Fibroblast of lung (primary cell): ENCODE measurements around the gene AP3D1. TPM values are rescaled to one million over a fixed set of nuclear protein-coding genes. Genes with fewer than 3 reads are reported as not detected.

Experiments used
- DNase-seq, 2 donors: peaks; one replicate each; pipeline versions ENCODE4 v3.0.0 to v3.0.0-alpha.2; 2010; ENCODE audit warnings: low read depth in 2 of 2
- H2AFZ ChIP-seq: 2 replicates; pipeline ENCODE4 v1.5.1; 2012; ENCODE audit warnings: low read length, control low read depth, inconsistent platforms
- H3K27ac ChIP-seq: 2 replicates; pipeline ENCODE4 v1.5.1; 2011; ENCODE audit warnings: low read length, control low read depth; ENCODE audit not compliant: insufficient read depth
- H3K27me3 ChIP-seq: 2 replicates; pipeline ENCODE4 v1.5.1; 2011; ENCODE audit warnings: mild to moderate bottlenecking, low read length; ENCODE audit not compliant: control insufficient read depth, insufficient read depth
- H3K36me3 ChIP-seq: 2 replicates; pipeline ENCODE4 v1.5.1; 2011; ENCODE audit warnings: low read length; ENCODE audit not compliant: control insufficient read depth, insufficient read depth
- H3K4me1 ChIP-seq: 2 replicates; pipeline ENCODE4 v1.5.1; 2011; ENCODE audit warnings: low read length; ENCODE audit not compliant: control insufficient read depth, insufficient read depth; ENCODE audit errors: extremely low read depth
- H3K4me2 ChIP-seq: 2 replicates; pipeline ENCODE4 v1.5.1; 2011; ENCODE audit warnings: low read length, control low read depth; ENCODE audit not compliant: insufficient read depth; ENCODE audit errors: extremely low read depth
- H3K4me3 ChIP-seq, 4 experiments: fragments of 200-600 bp in 1 of 4; sonication (generic) in 1 of 4; replicated peaks in 1 of 4; 2 replicates each; pipeline ENCODE4 v1.5.1; 2011 to 2016; ENCODE audit warnings: low read length in 4 of 4, low read depth in 3 of 4, mild to moderate bottlenecking in 3 of 4, control low read depth in 2 of 4, inconsistent platforms in 1 of 4, mixed read lengths in 1 of 4; ENCODE audit not compliant: insufficient read depth in 1 of 4; ENCODE audit errors: control extremely low read depth in 1 of 4
- H3K79me2 ChIP-seq: 2 replicates; pipeline ENCODE4 v1.5.1; 2012; ENCODE audit warnings: mild to moderate bottlenecking, low read length, inconsistent platforms; ENCODE audit not compliant: control insufficient read depth, insufficient read depth
- H3K9ac ChIP-seq: 2 replicates; pipeline ENCODE4 v1.5.1; 2011; ENCODE audit warnings: mild to moderate bottlenecking, low read length, control low read depth; ENCODE audit not compliant: insufficient read depth
- H3K9me3 ChIP-seq: 2 replicates; pipeline ENCODE4 v1.5.1; 2012; ENCODE audit warnings: low read depth, low read length; ENCODE audit not compliant: control insufficient read depth, insufficient read depth
- H4K20me1 ChIP-seq: 2 replicates; pipeline ENCODE4 v1.5.1; 2011; ENCODE audit warnings: low read length; ENCODE audit not compliant: control insufficient read depth, insufficient read depth; ENCODE audit errors: extremely low read depth
- EZH2 ChIP-seq: IDR thresholded peaks from 2 replicates; pipeline ENCODE4 v1.5.1; 2012; ENCODE audit warnings: low read length, control low read depth, mild to moderate bottlenecking; ENCODE audit errors: missing control alignments
- polyA plus RNA-seq, 2 donors: library from polyadenylated mRNA; depleted of rRNA in 1 of 2; stranded (reverse) in 1 of 2; unstranded in 1 of 2; fragments of >200 nt; gene quantifications; 2 replicates each; pipeline ENCODE4 v1.2.1, GENCODE V29; 2011 to 2012; ENCODE audit warnings: missing spikeins in 1 of 2
- total RNA-seq: library from RNA; depleted of rRNA; stranded (reverse); fragments of >200 nt; gene quantifications from 2 replicates; pipeline ENCODE4 v1.2.1, GENCODE V29; 2014
- TF ChIP-seq, protein P1 (sequence below), 2 donors: IDR thresholded peaks in 1 of 2; conservative IDR thresholded peaks in 1 of 2; 1 replicate in 1 of 2; 2 replicates in 1 of 2; pipeline ENCODE4 v1.5.1; 2011 to 2012; ENCODE audit warnings: low read length in 2 of 2, control low read depth in 1 of 2, inconsistent platforms in 1 of 2, low read depth in 1 of 2, mild to moderate bottlenecking in 1 of 2

Gene AP3D1
- total and polyA plus RNA-seq, 2 donors (not counting 1 experiment from before 2014, with no cell fraction given): 68.0 to 99.9 TPM

DNA sequence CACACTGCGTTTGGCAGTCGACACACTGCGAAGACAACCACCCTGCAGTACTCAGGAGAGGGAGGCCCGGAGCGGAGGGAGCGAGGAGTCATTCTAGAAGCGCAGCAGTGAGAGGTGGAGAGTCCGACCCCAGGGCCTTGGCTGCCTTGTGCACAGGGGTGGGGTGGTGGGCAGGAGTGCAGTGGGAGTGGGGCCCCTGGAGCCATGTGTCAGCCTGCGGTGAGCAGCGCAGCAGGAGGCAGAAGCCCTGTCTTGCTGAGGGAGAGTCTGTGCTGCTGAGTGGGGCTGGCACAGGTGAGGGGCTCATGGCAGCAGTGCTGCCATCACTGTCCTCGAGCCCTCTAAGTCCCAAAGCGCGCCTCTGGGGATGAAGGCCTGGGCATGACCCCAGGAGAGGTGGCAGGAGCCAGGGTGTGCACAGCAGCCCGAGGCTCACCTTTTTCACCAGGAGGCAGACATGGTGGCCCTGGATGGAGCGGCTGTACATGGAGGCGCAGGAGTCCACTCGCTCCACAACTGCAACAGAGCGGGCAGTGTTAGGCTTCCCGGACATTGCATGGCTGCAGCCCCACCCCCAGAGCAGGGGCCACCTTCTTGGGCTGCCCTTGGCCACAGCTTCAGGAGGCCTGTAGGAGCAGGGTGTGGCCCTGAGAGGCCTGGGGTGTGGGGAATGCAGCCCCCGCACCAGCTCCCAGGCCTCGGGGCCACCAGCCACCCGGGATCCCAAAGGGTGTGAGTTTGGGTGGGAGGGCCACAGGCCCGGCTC, 42.9 kb downstream of the AP3D1 start:
- peaks cover 51% of the 10 kb centered on the region for H3K36me3 ChIP-seq
- no peaks in the 10 kb centered on the region for H4K20me1 ChIP-seq

DNA sequence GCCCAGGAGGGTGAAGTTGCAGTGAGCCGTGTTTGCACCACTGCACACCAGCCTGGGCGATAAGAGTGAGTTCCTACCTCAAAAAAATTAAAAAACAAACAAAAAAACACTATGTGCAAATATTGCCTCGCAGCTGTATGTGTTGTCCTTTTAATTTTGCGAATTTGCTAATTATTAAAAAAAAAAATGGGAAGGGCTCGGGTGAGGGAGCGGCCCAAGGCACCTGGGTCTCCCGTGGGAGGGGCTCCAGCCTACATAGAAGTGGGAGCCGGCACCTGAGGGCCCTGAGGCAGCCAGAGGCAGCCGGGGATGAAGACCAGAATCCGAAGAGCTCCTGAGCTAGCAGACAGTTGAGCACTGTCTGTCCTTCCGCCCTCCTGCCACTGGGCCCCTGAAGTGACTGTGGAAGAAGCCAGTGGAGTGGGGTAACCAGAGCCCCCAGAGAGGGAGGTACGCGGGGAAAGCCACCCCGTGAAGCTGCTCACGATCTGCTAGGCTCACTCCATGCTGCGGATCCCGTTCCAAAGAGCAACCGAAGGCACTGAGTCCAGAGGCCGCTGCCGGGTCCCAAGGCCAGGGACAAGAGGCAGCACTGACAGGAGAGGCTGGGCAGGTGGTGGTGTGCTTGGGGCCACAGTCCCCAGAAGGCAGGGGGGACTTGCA, 48.2 kb downstream of the AP3D1 start:
- no peak overlapping the region for H2AFZ ChIP-seq
- H3K4me2 ChIP-seq: no peak overlapping the region
- peaks cover 17% of the 10 kb centered on the region for H3K79me2 ChIP-seq
- H3K4me3 ChIP-seq: no peak overlapping the region
- no peak overlapping the region for H3K9ac ChIP-seq
- no peak for DNase-seq
- peaks cover 41% of the 10 kb centered on the region for H3K36me3 ChIP-seq
- no peaks in the 10 kb centered on the region for H3K27me3 ChIP-seq
- H3K4me1 ChIP-seq: no peaks in the 10 kb centered on the region
- H4K20me1 ChIP-seq: no peaks in the 10 kb centered on the region
- no peaks in the 10 kb centered on the region for H3K9me3 ChIP-seq
- no peak overlapping the region for H3K27ac ChIP-seq
- TF ChIP-seq, protein P1, sequence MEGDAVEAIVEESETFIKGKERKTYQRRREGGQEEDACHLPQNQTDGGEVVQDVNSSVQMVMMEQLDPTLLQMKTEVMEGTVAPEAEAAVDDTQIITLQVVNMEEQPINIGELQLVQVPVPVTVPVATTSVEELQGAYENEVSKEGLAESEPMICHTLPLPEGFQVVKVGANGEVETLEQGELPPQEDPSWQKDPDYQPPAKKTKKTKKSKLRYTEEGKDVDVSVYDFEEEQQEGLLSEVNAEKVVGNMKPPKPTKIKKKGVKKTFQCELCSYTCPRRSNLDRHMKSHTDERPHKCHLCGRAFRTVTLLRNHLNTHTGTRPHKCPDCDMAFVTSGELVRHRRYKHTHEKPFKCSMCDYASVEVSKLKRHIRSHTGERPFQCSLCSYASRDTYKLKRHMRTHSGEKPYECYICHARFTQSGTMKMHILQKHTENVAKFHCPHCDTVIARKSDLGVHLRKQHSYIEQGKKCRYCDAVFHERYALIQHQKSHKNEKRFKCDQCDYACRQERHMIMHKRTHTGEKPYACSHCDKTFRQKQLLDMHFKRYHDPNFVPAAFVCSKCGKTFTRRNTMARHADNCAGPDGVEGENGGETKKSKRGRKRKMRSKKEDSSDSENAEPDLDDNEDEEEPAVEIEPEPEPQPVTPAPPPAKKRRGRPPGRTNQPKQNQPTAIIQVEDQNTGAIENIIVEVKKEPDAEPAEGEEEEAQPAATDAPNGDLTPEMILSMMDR (conservative IDR thresholded peaks at IDR 0.05 in 1 of 2, IDR thresholded peaks at IDR 0.05 in 1 of 2; ENCODE audit: low read depth in 1 of 2, low read length in 2 of 2): no peak

More for the DNA sequence above, 42.9 kb downstream of the AP3D1 start:
- no peak for TF ChIP-seq EZH2
- TF ChIP-seq, protein P1 (conservative IDR thresholded peaks at IDR 0.05 in 1 of 2, IDR thresholded peaks at IDR 0.05 in 1 of 2; ENCODE audit: low read depth in 1 of 2, low read length in 2 of 2): no peak
- no peak overlapping the region for H3K27ac ChIP-seq
- H2AFZ ChIP-seq: no peak overlapping the region
- no peak for DNase-seq
- no peak overlapping the region for H3K4me2 ChIP-seq
- no peaks in the 10 kb centered on the region for H3K27me3 ChIP-seq
- no peak overlapping the region for H3K9ac ChIP-seq
- H3K79me2 ChIP-seq: peaks cover 14% of the 10 kb centered on the region
- H3K9me3 ChIP-seq: no peaks in the 10 kb centered on the region
- H3K4me3 ChIP-seq: no peak overlapping the region
- no peaks in the 10 kb centered on the region for H3K4me1 ChIP-seq

DNA sequence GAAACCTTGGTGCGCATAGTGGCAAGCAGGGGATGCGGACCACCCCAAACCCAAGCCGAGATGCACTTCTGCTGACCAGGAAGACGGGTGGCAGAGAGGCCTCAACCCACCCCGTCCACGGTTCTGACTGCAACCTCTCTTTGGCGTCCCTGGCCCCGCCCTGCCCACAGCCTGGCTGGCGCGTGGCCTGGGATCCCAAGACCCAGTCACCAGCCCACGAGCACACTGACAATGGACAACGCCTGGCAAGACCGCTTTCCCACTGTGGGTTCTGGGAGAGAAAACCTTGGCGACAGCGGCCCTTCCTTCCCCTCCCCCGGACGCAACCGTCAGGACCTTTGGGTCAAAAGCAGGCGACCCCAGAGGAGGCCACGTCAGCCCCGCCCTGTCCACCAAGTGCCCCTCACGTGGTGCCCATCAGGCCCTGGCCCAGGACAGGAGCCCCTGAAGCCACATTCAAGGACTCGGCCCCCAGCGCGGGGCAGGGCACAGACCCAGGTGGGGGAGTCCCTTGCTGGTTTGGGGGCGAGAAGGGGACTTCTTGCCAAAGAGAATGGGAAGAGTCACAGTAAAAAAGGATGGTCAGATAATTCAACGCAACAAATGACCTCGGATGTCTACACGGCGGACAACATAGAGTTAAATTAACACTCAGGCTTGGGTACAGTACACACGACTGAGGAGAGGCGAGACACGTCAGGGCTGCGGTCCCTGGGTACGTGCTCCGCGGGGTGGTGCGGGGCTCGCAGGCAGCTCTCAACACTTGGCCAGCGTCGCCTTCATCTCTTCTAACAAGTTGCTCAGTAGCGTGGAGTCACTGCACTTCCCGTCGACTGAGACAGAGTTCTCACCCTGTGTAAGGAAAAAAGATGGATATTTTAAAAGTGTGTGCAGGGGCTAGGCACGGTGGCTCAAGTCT, 49.7 kb downstream of the AP3D1 start:
- H4K20me1 ChIP-seq: no peaks in the 10 kb centered on the region
- H3K4me3 ChIP-seq: no peak overlapping the region
- H3K4me1 ChIP-seq: no peaks in the 10 kb centered on the region
- H3K79me2 ChIP-seq: peaks cover 17% of the 10 kb centered on the region
- H3K9me3 ChIP-seq: no peaks in the 10 kb centered on the region
- H3K4me2 ChIP-seq: no peak overlapping the region
- DNase-seq: no peak
- H3K27me3 ChIP-seq: no peaks in the 10 kb centered on the region
- peaks cover 36% of the 10 kb centered on the region for H3K36me3 ChIP-seq
- no peak overlapping the region for H3K27ac ChIP-seq
- H2AFZ ChIP-seq: no peak overlapping the region
- H3K9ac ChIP-seq: no peak overlapping the region
- TF ChIP-seq, protein P1 (conservative IDR thresholded peaks at IDR 0.05 in 1 of 2, IDR thresholded peaks at IDR 0.05 in 1 of 2; ENCODE audit: low read depth in 1 of 2, low read length in 2 of 2): no peak
- TF ChIP-seq EZH2: no peak
